T-cell (primary cell): ENCODE results near the gene SPSB1. TPM values are rescaled to one million over a fixed set of nuclear protein-coding genes. Genes with fewer than 3 reads are reported as not detected.

Experiments used
- ATAC-seq, 4 experiments: fragments of 200-7000 bp in 3 of 4; fragments of 150-1000 bp in 1 of 4; cut with Tn5 transposase; replicated peaks in 1 of 4; 1 replicate in 3 of 4; 2 replicates in 1 of 4; pipeline ENCODE4 v1.10.0; 2021; ENCODE audit warnings: moderate library complexity in 3 of 4, mild to moderate bottlenecking in 2 of 4, moderate number of reproducible peaks in 1 of 4
- CTCF ChIA-PET, 2 donors: fragments of 300-600 bp; sonication (Branson Sonifier 250); formaldehyde crosslinking; loops; one replicate each; lab custom pipeline; 2022; ENCODE audit warnings: antibody characterized with exemption in 2 of 2; lab: Charles Lee
- POLR2A ChIA-PET, 2 donors: fragments of 300-600 bp; sonication (Branson Sonifier 250); formaldehyde crosslinking; loops; one replicate each; lab custom pipeline; 2022; ENCODE audit warnings: antibody characterized with exemption in 2 of 2; lab: Charles Lee
- DNase-seq, 35 experiments: peaks; one replicate each; pipeline versions ENCODE4 v3.0.0 to v3.0.0-alpha.2; 2013 to 2023
- H3K27ac ChIP-seq: one replicate; pipeline ENCODE4 v1.5.1; 2013; ENCODE audit warnings: low read length
- H3K27me3 ChIP-seq, 2 experiments: replicated peaks in 1 of 2; 1 replicate in 1 of 2; 2 replicates in 1 of 2; pipeline versions ENCODE4 v1.6.1 to v1.7.0; 2013; ENCODE audit warnings: low read length in 1 of 2, mixed read lengths in 1 of 2; ENCODE audit not compliant: control insufficient read depth in 2 of 2, insufficient read depth in 2 of 2; ENCODE audit errors: extremely low read depth in 1 of 2
- H3K36me3 ChIP-seq, 2 donors: 1 replicate in 1 of 2; 2 replicates in 1 of 2; pipeline versions ENCODE4 v1.6.1 to v1.7.0; 2013; ENCODE audit warnings: low read length in 1 of 2; ENCODE audit not compliant: control insufficient read depth in 2 of 2, insufficient read depth in 1 of 2; ENCODE audit errors: extremely low read depth in 1 of 2
- H3K4me1 ChIP-seq, 2 experiments: 1 replicate in 1 of 2; 2 replicates in 1 of 2; pipeline versions ENCODE4 v1.6.1 to v1.7.0; 2013; ENCODE audit warnings: low read length in 2 of 2, mixed read lengths in 1 of 2; ENCODE audit not compliant: insufficient read depth in 2 of 2, control insufficient read depth in 1 of 2; ENCODE audit errors: extremely low read depth in 1 of 2
- H3K4me3 ChIP-seq, 2 donors: 1 replicate in 1 of 2; 2 replicates in 1 of 2; pipeline versions ENCODE4 v1.5.1 to v1.7.0; 2013; ENCODE audit warnings: mild to moderate bottlenecking in 2 of 2, low read length in 1 of 2, moderate library complexity in 1 of 2; ENCODE audit not compliant: control insufficient read depth in 1 of 2; ENCODE audit errors: extremely low read depth in 1 of 2
- H3K9me3 ChIP-seq: 2 replicates; pipeline ENCODE4 v1.7.0; 2013
- H3K27ac Mint-ChIP-seq, 2 donors: one replicate each; pipeline ENCODE4 v1.8.0; 2020 to 2021; ENCODE audit warnings: mild to moderate bottlenecking in 2 of 2, mixed read lengths in 2 of 2
- H3K27me3 Mint-ChIP-seq, 2 donors: one replicate each; pipeline ENCODE4 v1.8.0; 2021 to 2022; ENCODE audit warnings: mixed read lengths in 2 of 2
- H3K36me3 Mint-ChIP-seq: one replicate; pipeline ENCODE4 v1.8.0; 2021; ENCODE audit warnings: mixed read lengths
- H3K4me1 Mint-ChIP-seq, 3 donors: one replicate each; pipeline ENCODE4 v1.8.0; 2020 to 2022; ENCODE audit warnings: mixed read lengths in 3 of 3, mild to moderate bottlenecking in 1 of 3
- H3K4me3 Mint-ChIP-seq, 3 donors: one replicate each; pipeline ENCODE4 v1.8.0; 2020 to 2022; ENCODE audit warnings: mild to moderate bottlenecking in 3 of 3, mixed read lengths in 3 of 3, moderate library complexity in 3 of 3
- H3K9me3 Mint-ChIP-seq, 3 donors: one replicate each; pipeline ENCODE4 v1.8.0; 2020 to 2022; ENCODE audit warnings: mixed read lengths in 3 of 3
- WGBS: methylation state at CpG from one replicate; pipeline ENCODE4 v1.1.5; 2013; ENCODE audit warnings: missing lambda C conversion rate; ENCODE audit not compliant: insufficient coverage; 5-methylcytosine and 5-hydroxymethylcytosine counted together
- total RNA-seq, 35 experiments: library from RNA in 6 of 35; stranded (reverse) in 6 of 35; fragments of 120-200 nt in 1 of 35; gene quantifications; one replicate each; pipeline versions ENCODE4 v1.2.1 to v1.2.4 and lab custom pipeline; 2013 to 2026

SPSB1 gene
- total RNA-seq, 5 donors from 2014 or later (not counting 1 experiment from before 2014, with no cell fraction given), result 3.1 to 6.4 (median 5.4) TPM

DNA sequence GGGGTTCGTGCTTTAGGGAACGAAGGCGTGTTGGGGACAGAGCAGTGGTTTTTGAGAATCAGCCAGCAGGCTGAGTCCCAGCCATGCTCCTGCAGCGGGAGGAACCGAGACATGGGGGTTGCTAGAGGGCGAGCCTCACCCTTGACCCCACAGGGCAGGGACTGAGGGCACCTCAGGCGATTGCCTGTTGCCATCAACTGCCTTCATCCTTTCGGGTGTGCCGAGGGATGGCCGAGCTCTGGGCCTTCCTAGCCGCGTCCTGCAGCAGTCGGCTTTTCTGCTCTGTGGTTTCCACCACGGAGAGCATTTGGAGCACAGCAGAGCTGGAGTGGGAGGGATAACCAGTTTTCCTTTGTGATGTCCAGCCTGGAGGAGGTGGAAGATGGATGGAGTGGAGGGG is 13.3 kb downstream of the SPSB1 start:
- Mint-ChIP-seq H3K27ac (no peak overlapping the region), H3K9me3 (no peaks in the 10 kb centered on the region), H3K27me3 (no peaks in the 10 kb centered on the region), H3K4me3 (no peak overlapping the region), H3K36me3 (no peaks in the 10 kb centered on the region), H3K4me1 (peaks cover 9 to 33% (median 13%) of the 10 kb centered on the region in 3 donors)
- POLR2A ChIA-PET, result no interaction called here
- Histone ChIP-seq H3K36me3 (peaks cover 0 to 3% of the 10 kb centered on the region in 2 donors), H3K9me3 (no peaks in the 10 kb centered on the region), H3K27me3 (peaks cover 0 to 7% of the 10 kb centered on the region in 2 experiments), H3K4me1 (peaks cover 2 to 11% of the 10 kb centered on the region in 2 experiments), H3K27ac (no peak overlapping the region), H3K4me3 (no peak overlapping the region)
- ATAC-seq, result no peak
- no peak for DNase-seq
- CTCF ChIA-PET, result no interaction called here
- WGBS, result 90% methylated on average over 13 of the region's 14 CpGs

DNA sequence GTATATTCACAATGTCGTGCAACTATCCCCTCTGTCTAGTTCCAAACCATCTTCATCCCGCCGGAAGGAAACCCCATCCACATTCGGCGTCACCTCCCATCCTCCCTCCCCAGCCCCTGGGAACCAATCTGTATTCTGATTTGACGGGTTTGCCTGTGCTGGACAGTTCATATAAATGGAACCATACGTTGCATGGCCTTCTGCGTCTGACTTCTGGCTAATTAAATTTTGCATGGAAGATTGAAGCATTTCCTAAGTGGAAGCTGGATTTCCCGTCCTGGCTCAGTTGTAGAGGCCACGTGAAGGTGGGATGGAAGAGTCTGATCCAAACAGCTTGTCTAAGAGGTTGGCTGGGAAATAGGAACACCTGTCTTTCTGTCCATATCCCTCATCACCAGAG is 14.6 kb downstream of the SPSB1 start:
- Histone ChIP-seq H3K9me3 (no peaks in the 10 kb centered on the region), H3K4me3 (no peak overlapping the region), H3K36me3 (peaks cover 0 to 3% of the 10 kb centered on the region in 2 donors), H3K27ac (no peak overlapping the region), H3K27me3 (peaks cover 0 to 7% of the 10 kb centered on the region in 2 experiments), H3K4me1 (peaks cover 2 to 11% of the 10 kb centered on the region in 2 experiments)
- H3K36me3 Mint-ChIP-seq, result no peaks in the 10 kb centered on the region
- POLR2A ChIA-PET, result no interaction called here
- H3K9me3 Mint-ChIP-seq, result no peaks in the 10 kb centered on the region
- H3K27ac Mint-ChIP-seq, result no peak overlapping the region
- H3K4me1 Mint-ChIP-seq, result peaks cover 6 to 24% (median 9%) of the 10 kb centered on the region in 3 donors
- ATAC-seq (no peak), DNase-seq (no peak)
- H3K4me3 Mint-ChIP-seq, result no peak overlapping the region
- CTCF ChIA-PET, result interaction anchor here in 1 of 2 donors (0.6 kb wide), 1 partner anchor 17 kb away, joined by 5 read pairs; no protein-coding TSS in a partner anchor
- WGBS, result no CpG with 5 or more reads among the region's 10 CpGs
- no peaks in the 10 kb centered on the region for H3K27me3 Mint-ChIP-seq

DNA sequence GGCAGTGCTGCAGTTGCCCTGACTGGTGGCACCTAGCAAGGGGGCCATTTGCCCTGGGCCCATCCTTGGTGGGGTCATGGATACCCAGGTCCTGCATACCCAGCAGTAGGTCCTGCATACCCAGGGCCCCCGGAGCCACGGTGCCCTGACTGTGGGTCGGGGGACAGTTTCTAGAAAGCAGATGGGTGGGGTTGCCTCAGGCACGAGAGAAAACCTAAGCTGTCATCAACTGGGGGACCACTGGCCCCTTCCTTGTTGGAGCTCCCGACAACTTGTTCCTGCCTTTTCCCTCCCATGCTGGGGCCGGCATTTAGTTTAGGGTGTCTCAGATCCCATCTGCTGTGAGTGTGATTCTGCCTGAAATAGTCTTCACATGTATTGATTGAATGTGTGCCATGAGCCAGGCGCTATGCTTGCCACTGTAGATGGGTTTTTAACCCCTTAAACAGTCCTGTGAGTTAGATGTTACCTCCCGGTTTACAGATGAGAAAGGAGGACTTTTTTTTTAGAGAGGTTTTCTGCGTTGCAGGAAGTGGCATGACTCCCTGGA is 15.6 kb downstream of the SPSB1 start:
- H3K4me3 ChIP-seq, result no peak overlapping the region
- Mint-ChIP-seq H3K9me3 (no peaks in the 10 kb centered on the region), H3K4me3 (no peak overlapping the region), H3K27ac (no peak overlapping the region), H3K36me3 (no peaks in the 10 kb centered on the region), H3K4me1 (peaks cover 2 to 17% (median 4%) of the 10 kb centered on the region in 3 donors), H3K27me3 (no peaks in the 10 kb centered on the region)
- 72% methylated on average over 3 of the region's 9 CpGs for WGBS
- DNase-seq, result no peak
- POLR2A ChIA-PET, result no interaction called here
- ATAC-seq, result no peak
- H3K27ac ChIP-seq, result no peak overlapping the region
- no peaks in the 10 kb centered on the region for H3K9me3 ChIP-seq
- peaks cover 0 to 7% of the 10 kb centered on the region in 2 experiments for H3K27me3 ChIP-seq
- H3K36me3 ChIP-seq, result peaks cover 0 to 3% of the 10 kb centered on the region in 2 donors
- CTCF ChIA-PET, result interaction anchor here in 1 of 2 donors (0.5 kb wide), 1 partner anchor 17 kb away, joined by 5 read pairs; no protein-coding TSS in a partner anchor
- H3K4me1 ChIP-seq, result peaks cover 2 to 5% of the 10 kb centered on the region in 2 experiments

DNA sequence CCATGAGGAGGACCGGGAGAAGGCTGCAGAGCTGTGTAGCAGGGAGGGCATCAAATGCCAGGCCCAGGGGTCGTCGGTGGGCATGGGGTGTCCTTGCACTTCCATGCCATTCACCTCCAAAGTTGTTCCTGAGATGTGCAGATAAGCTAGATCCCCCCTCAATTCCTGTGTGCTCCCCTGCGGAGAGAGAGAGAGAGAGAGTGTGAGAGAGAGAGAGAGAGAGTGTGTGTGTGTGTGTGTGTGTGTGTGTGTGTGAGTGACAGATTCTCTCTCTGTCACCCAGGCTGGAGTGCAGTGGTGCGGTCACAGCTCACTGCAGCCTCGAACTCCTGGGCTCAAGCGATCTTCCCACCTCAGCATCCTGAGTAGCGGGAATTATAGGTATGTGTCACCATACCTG is 16.4 kb downstream of the SPSB1 start:
- H3K27me3 ChIP-seq, result peaks cover 0 to 7% of the 10 kb centered on the region in 2 experiments
- no peak for ATAC-seq
- Mint-ChIP-seq H3K27me3 (no peaks in the 10 kb centered on the region), H3K27ac (no peak overlapping the region), H3K4me3 (no peak overlapping the region), H3K9me3 (no peaks in the 10 kb centered on the region), H3K36me3 (no peaks in the 10 kb centered on the region), H3K4me1 (peaks cover 2 to 17% (median 4%) of the 10 kb centered on the region in 3 donors)
- ChIA-PET POLR2A (no interaction called here), CTCF (no interaction called here)
- WGBS, result 80% methylated on average over 1 of the region's 8 CpGs
- no peak overlapping the region for H3K27ac ChIP-seq
- peaks cover 0 to 3% of the 10 kb centered on the region in 2 donors for H3K36me3 ChIP-seq
- DNase-seq, result no peak
- no peak overlapping the region for H3K4me3 ChIP-seq
- no peaks in the 10 kb centered on the region for H3K9me3 ChIP-seq
- H3K4me1 ChIP-seq, result peaks cover 2 to 5% of the 10 kb centered on the region in 2 experiments

DNA sequence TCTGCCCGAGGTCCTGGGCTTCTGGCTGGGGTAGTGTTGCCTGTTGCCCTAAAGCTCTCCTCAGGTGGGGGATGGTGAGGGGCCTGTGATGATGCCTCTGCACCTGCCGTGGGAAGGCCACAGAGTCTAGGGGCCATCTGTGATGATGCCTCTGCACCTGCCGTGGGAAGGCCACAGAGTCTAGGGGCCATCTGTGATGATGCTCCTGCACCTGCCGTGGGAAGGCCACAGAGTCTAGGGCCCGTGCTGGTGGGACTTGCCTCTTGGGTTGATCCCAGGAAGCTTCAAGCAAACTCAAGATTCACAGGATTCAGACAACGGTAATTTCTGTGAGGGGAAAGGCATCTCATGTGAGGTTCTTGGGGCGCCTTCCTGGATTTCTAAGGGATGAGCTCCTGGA is 17.3 kb downstream of the SPSB1 start:
- Mint-ChIP-seq H3K4me3 (no peak overlapping the region), H3K27ac (no peak overlapping the region), H3K27me3 (no peaks in the 10 kb centered on the region), H3K4me1 (peaks cover 8 to 20% (median 12%) of the 10 kb centered on the region in 3 donors), H3K9me3 (no peaks in the 10 kb centered on the region), H3K36me3 (no peaks in the 10 kb centered on the region)
- Histone ChIP-seq H3K4me3 (no peak overlapping the region), H3K4me1 (peaks cover 2 to 5% of the 10 kb centered on the region in 2 experiments), H3K27ac (no peak overlapping the region), H3K27me3 (peaks cover 0 to 2% of the 10 kb centered on the region in 2 experiments), H3K36me3 (peaks cover 0 to 3% of the 10 kb centered on the region in 2 donors), H3K9me3 (no peaks in the 10 kb centered on the region)
- ChIA-PET CTCF (no interaction called here), POLR2A (no interaction called here)
- 80% methylated on average over 6 of the region's 7 CpGs for WGBS
- DNase-seq (no peak), ATAC-seq (no peak)

DNA sequence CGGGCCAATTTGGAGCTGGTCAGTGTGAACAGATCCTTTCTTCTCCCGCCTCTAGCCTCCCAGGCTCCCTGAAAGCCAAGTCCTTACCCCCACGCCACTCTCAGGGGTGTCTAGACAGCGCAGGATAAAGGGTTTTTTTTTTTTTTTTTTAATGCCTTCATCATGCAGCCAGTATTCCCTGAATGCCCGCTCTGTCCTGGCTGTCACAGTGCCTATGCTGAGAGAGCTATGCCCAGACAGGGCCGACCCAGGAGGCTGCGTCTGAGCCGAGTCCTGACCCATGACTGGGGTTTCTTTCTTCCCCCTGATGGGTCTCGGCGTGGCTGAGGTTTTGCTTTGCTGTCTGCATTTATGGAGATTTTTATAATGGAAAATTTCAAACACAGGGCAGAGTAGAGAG is 18.3 kb downstream of the SPSB1 start:
- no peak for ATAC-seq
- Histone ChIP-seq H3K27me3 (peaks cover 0 to 4% of the 10 kb centered on the region in 2 experiments), H3K27ac (no peak overlapping the region), H3K4me3 (no peak overlapping the region), H3K36me3 (peaks cover 0 to 3% of the 10 kb centered on the region in 2 donors), H3K4me1 (peaks cover 2 to 10% of the 10 kb centered on the region in 2 experiments), H3K9me3 (no peaks in the 10 kb centered on the region)
- Mint-ChIP-seq H3K36me3 (no peaks in the 10 kb centered on the region), H3K4me3 (no peak overlapping the region), H3K9me3 (no peaks in the 10 kb centered on the region), H3K4me1 (peaks cover 15 to 26% (median 21%) of the 10 kb centered on the region in 3 donors), H3K27me3 (no peaks in the 10 kb centered on the region), H3K27ac (no peak overlapping the region)
- POLR2A ChIA-PET, result no interaction called here
- WGBS, result 73% methylated on average over 2 of the region's 10 CpGs
- DNase-seq, result no peak
- CTCF ChIA-PET, result no interaction called here
